MM.1S (cell line): ENCODE results near the gene HOATZ.

ENCODE experiments used
- EZH2 ChIP-seq: fragments of 300-600 bp; sonication (generic); optimal IDR thresholded peaks from 2 replicates; pipeline ENCODE3; 2017; ENCODE audit warnings: low read depth, mild to moderate bottlenecking, antibody characterized with exemption, low read length, mixed read lengths
- EZH2phosphoT487 ChIP-seq: fragments of 300-600 bp; sonication (generic); IDR thresholded peaks from 2 replicates; pipeline ENCODE4 v1.6.1; 2018; ENCODE audit warnings: antibody characterized with exemption, low read length
- TF ChIP-seq, protein P1 (sequence below): fragments of 300-600 bp; sonication (generic); IDR thresholded peaks from 2 replicates; pipeline ENCODE4 v1.5.1; 2016; ENCODE audit warnings: antibody characterized with exemption, low read length, mixed read lengths

DNA sequence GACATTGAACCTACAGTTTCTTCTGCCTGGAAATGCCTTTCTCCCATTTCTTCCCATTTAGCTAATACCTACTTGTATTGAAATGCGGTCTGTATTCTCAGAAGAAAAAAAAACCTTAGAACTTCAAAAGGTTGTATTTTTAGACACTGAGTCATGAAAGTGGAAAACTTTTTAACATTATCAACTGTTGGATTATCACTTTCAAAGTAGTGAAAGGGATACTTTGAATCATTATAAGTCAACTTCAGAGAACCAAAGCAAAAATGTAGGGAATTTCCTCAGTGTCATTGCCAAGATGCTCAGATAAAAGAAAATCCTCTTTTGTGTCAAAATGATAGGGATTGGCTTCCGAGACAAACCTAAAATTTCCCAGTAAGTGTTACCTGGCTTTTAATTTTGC lies 6.6 kb downstream of the HOATZ start:
- TF ChIP-seq, protein P1, sequence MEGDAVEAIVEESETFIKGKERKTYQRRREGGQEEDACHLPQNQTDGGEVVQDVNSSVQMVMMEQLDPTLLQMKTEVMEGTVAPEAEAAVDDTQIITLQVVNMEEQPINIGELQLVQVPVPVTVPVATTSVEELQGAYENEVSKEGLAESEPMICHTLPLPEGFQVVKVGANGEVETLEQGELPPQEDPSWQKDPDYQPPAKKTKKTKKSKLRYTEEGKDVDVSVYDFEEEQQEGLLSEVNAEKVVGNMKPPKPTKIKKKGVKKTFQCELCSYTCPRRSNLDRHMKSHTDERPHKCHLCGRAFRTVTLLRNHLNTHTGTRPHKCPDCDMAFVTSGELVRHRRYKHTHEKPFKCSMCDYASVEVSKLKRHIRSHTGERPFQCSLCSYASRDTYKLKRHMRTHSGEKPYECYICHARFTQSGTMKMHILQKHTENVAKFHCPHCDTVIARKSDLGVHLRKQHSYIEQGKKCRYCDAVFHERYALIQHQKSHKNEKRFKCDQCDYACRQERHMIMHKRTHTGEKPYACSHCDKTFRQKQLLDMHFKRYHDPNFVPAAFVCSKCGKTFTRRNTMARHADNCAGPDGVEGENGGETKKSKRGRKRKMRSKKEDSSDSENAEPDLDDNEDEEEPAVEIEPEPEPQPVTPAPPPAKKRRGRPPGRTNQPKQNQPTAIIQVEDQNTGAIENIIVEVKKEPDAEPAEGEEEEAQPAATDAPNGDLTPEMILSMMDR = no peak
- TF ChIP-seq EZH2 = no peak
- TF ChIP-seq EZH2phosphoT487 = no peak
